ENCODE measurements around the gene BLMH. TPM values are rescaled to one million over a fixed set of nuclear protein-coding genes. Genes with fewer than 3 reads are reported as not detected.

Gene BLMH
- total and polyA plus RNA-seq, 2 donors (not counting 1 experiment from before 2014, with no cell fraction given): 5.9 to 25.9 TPM

- no peak for TF ChIP-seq EZH2 (IDR thresholded peaks at IDR 0.05; ENCODE audit: borderline replicate concordance, insufficient read depth, low read depth, low read length, poor library complexity, severe bottlenecking)
- TF ChIP-seq, protein P1, sequence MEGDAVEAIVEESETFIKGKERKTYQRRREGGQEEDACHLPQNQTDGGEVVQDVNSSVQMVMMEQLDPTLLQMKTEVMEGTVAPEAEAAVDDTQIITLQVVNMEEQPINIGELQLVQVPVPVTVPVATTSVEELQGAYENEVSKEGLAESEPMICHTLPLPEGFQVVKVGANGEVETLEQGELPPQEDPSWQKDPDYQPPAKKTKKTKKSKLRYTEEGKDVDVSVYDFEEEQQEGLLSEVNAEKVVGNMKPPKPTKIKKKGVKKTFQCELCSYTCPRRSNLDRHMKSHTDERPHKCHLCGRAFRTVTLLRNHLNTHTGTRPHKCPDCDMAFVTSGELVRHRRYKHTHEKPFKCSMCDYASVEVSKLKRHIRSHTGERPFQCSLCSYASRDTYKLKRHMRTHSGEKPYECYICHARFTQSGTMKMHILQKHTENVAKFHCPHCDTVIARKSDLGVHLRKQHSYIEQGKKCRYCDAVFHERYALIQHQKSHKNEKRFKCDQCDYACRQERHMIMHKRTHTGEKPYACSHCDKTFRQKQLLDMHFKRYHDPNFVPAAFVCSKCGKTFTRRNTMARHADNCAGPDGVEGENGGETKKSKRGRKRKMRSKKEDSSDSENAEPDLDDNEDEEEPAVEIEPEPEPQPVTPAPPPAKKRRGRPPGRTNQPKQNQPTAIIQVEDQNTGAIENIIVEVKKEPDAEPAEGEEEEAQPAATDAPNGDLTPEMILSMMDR (IDR thresholded peaks at IDR 0.05): no peak
- Histone ChIP-seq H3K36me3 (replicated peaks in 1 of 2; ENCODE audit: control extremely low read depth in 1 of 2, control insufficient read depth in 1 of 2, extremely low read depth in 1 of 2, insufficient read depth in 2 of 2, low read length in 1 of 2) (no peaks in the 10 kb centered on the region), H3K27me3 (replicated peaks in 1 of 4; ENCODE audit: control extremely low read depth in 1 of 4, control insufficient read depth in 3 of 4, insufficient read depth in 4 of 4, low read length in 3 of 4) (no peaks in the 10 kb centered on the region), H3K79me2 (ENCODE audit: control insufficient read depth, insufficient read depth, low read length) (no peaks in the 10 kb centered on the region), H3K4me2 (replicated peaks; ENCODE audit: low read depth, low read length, poor library complexity, severe bottlenecking) (no peak overlapping the region), H3K27ac (ENCODE audit: low read length in 2 of 2) (no peak overlapping the region), H4K20me1 (ENCODE audit: control insufficient read depth, insufficient read depth, low read length, poor library complexity, severe bottlenecking) (no peaks in the 10 kb centered on the region), H3K4me1 (ENCODE audit: control insufficient read depth in 2 of 2, insufficient read depth in 2 of 2, low read length in 2 of 2) (no peaks in the 10 kb centered on the region), H2AFZ (ENCODE audit: insufficient read depth, low read depth, low read length, poor library complexity, severe bottlenecking) (no peak overlapping the region), H3K9me3 (ENCODE audit: control extremely low read depth in 1 of 3, control insufficient read depth in 2 of 3, insufficient read depth in 1 of 3, low read length in 2 of 3) (no peaks in the 10 kb centered on the region), H3K4me3 (ENCODE audit: control extremely low read depth in 1 of 5, extremely low read depth in 1 of 5, insufficient read depth in 1 of 5, low read depth in 2 of 5, low read length in 4 of 5) (no peak overlapping the region), H3K9ac (ENCODE audit: low read length) (no peak overlapping the region)
- POLR2A ChIA-PET: interaction anchor here (0.5 kb wide), 1 partner anchor 820 kb away, joined by 4 read pairs; no protein-coding TSS in a partner anchor
- CTCF ChIA-PET: no interaction called here
- intact Hi-C loops (cut with micrococcal nuclease): no loop called here
- no peak overlapping the region for H3K4me3 Mint-ChIP-seq
- 94% methylated on average over 6 of the region's 6 CpGs for WGBS (ENCODE audit: insufficient coverage)
- DNase-seq (no peak), ATAC-seq (ENCODE audit: low read depth) (no peak)
- H3K27ac Mint-ChIP-seq: no peak overlapping the region
- no peaks in the 10 kb centered on the region for H3K9me3 Mint-ChIP-seq (ENCODE audit: insufficient read depth)
- H3K27me3 Mint-ChIP-seq: no peaks in the 10 kb centered on the region
- H3K4me1 Mint-ChIP-seq: no peaks in the 10 kb centered on the region
Observed at GRCh38 chr17:30217054-30217453, 74.7 kb downstream of the BLMH start.

GRCh38 chr17:30212750-30213149 lies 79.0 kb downstream of the BLMH start:
- no peak overlapping the region for H3K27ac Mint-ChIP-seq
- no peak overlapping the region for H3K4me3 Mint-ChIP-seq
- intact Hi-C loops (cut with micrococcal nuclease): no loop called here
- Histone ChIP-seq H3K36me3 (replicated peaks in 1 of 2; ENCODE audit: control extremely low read depth in 1 of 2, control insufficient read depth in 1 of 2, extremely low read depth in 1 of 2, insufficient read depth in 2 of 2, low read length in 1 of 2) (no peaks in the 10 kb centered on the region), H3K9ac (ENCODE audit: low read length) (no peak overlapping the region), H2AFZ (ENCODE audit: insufficient read depth, low read depth, low read length, poor library complexity, severe bottlenecking) (no peak overlapping the region), H3K9me3 (ENCODE audit: control extremely low read depth in 1 of 3, control insufficient read depth in 2 of 3, insufficient read depth in 1 of 3, low read length in 2 of 3) (no peaks in the 10 kb centered on the region), H3K4me3 (ENCODE audit: control extremely low read depth in 1 of 5, extremely low read depth in 1 of 5, insufficient read depth in 1 of 5, low read depth in 2 of 5, low read length in 4 of 5) (no peak overlapping the region), H3K27me3 (replicated peaks in 1 of 4; ENCODE audit: control extremely low read depth in 1 of 4, control insufficient read depth in 3 of 4, insufficient read depth in 4 of 4, low read length in 3 of 4) (no peaks in the 10 kb centered on the region), H3K4me1 (ENCODE audit: control insufficient read depth in 2 of 2, insufficient read depth in 2 of 2, low read length in 2 of 2) (no peaks in the 10 kb centered on the region), H3K4me2 (replicated peaks; ENCODE audit: low read depth, low read length, poor library complexity, severe bottlenecking) (no peak overlapping the region), H4K20me1 (ENCODE audit: control insufficient read depth, insufficient read depth, low read length, poor library complexity, severe bottlenecking) (no peaks in the 10 kb centered on the region), H3K27ac (ENCODE audit: low read length in 2 of 2) (no peak overlapping the region), H3K79me2 (ENCODE audit: control insufficient read depth, insufficient read depth, low read length) (no peaks in the 10 kb centered on the region)
- WGBS (ENCODE audit: insufficient coverage): 66% methylated on average over 11 of the region's 11 CpGs
- no peak for TF ChIP-seq EZH2 (IDR thresholded peaks at IDR 0.05; ENCODE audit: borderline replicate concordance, insufficient read depth, low read depth, low read length, poor library complexity, severe bottlenecking)
- TF ChIP-seq, protein P1 (IDR thresholded peaks at IDR 0.05): no peak
- POLR2A ChIA-PET: no interaction called here
- H3K27me3 Mint-ChIP-seq: peaks cover 8% of the 10 kb centered on the region
- CTCF ChIA-PET: no interaction called here
- ATAC-seq (ENCODE audit: low read depth) (no peak), DNase-seq (no peak)
- H3K9me3 Mint-ChIP-seq (ENCODE audit: insufficient read depth): no peaks in the 10 kb centered on the region
- H3K4me1 Mint-ChIP-seq: no peaks in the 10 kb centered on the region

Measured in B cell (primary cell).